ENCODE measurements around the gene HCFC1. TPM values are rescaled to one million over a fixed set of nuclear protein-coding genes. Genes with fewer than 3 reads are reported as not detected.

The HCFC1 gene
- total RNA-seq, 1 donor from 2014 or later: 105 TPM

DNA sequence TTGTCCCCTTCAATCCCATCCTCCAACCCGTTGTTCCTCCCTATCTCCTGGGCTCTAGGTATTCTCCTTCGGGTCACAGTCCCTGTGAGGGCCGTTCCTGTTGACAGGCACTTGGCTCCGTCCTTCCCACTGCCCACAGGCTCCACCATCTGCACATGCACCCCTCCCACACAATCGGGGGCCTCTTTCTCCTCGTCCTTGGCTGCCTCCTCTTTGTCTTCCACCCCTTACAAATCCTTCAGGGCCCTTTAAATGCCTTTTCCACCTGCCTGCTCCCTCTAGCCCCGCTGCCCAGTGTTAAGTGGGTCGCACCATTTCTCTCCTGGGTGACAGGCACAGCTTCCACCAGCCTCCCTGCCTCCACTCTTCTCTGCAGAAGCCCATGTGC, 69.9 kb downstream of the HCFC1 start:
- DNase-seq (ENCODE audit: low spot score): no peak
- H3K27me3 Mint-ChIP-seq (ENCODE audit: insufficient read depth): no peaks in the 10 kb centered on the region
- H3K4me3 Mint-ChIP-seq: peak overlapping the region; percentile 26
- H3K27ac Mint-ChIP-seq: peak overlapping the region; percentile 58
- intact Hi-C loops (cut with micrococcal nuclease): loop anchor here (1.0 to 5.0 kb wide), 2 partner anchors 46 to 74 kb away; no protein-coding TSS in a partner anchor
- H3K36me3 Mint-ChIP-seq (ENCODE audit: low read depth): peaks cover 1% of the 10 kb centered on the region
- peaks cover 29% of the 10 kb centered on the region for H3K4me1 Mint-ChIP-seq (ENCODE audit: low read depth)
- no peaks in the 10 kb centered on the region for H3K9me3 Mint-ChIP-seq

- Mint-ChIP-seq H3K36me3 (ENCODE audit: low read depth) (peaks cover 1% of the 10 kb centered on the region), H3K27ac (peak overlapping the region; percentile 58), H3K9me3 (no peaks in the 10 kb centered on the region), H3K4me3 (peak overlapping the region; percentile 51), H3K4me1 (ENCODE audit: low read depth) (peaks cover 29% of the 10 kb centered on the region), H3K27me3 (ENCODE audit: insufficient read depth) (no peaks in the 10 kb centered on the region)
- DNase-seq (ENCODE audit: low spot score): peak; percentile 58
- intact Hi-C loops (cut with micrococcal nuclease): loop anchor here (1.0 to 5.0 kb wide), 2 partner anchors 46 to 74 kb away; no protein-coding TSS in a partner anchor
Measured at GRCh38 chrX:153900831-153901752, 70.5 kb downstream of the HCFC1 start.

DNA sequence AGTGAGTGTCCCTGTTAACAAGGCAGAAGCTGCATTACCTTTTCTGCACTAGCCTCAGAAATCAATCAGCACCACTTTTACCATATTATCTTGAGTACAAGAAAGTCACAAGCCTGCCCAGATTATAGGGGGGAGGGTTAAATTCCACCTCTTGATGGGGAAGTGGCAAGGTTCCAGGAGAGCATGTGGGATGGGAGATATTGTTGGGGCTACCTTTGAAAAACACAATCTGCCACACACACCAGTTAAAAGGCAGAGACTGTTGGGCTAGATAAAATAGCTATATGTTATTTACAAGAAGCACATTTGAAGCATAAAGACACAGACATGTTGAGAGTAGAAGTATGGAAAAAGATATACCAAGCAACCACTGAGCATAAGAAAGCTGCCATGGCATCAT, 73.7 kb downstream of the HCFC1 start:
- Mint-ChIP-seq H3K4me1 (ENCODE audit: low read depth) (peaks cover 16% of the 10 kb centered on the region), H3K9me3 (no peaks in the 10 kb centered on the region), H3K36me3 (ENCODE audit: low read depth) (peaks cover 1% of the 10 kb centered on the region), H3K4me3 (no peak overlapping the region), H3K27ac (no peak overlapping the region), H3K27me3 (ENCODE audit: insufficient read depth) (peaks cover 2% of the 10 kb centered on the region)
- DNase-seq (ENCODE audit: low spot score): no peak
- intact Hi-C loops (cut with micrococcal nuclease): no loop called here

Other genes starting within 250 kb of the HCFC1 start
- gene BCAP31, start 247.4 kb downstream of the HCFC1 start, total RNA-seq: 156 and 166 TPM in 2 replicates
- gene ABCD1, start 247.0 kb downstream of the HCFC1 start, total RNA-seq: 8.4 TPM in 2 replicates
- gene PLXNB3, start 207.6 kb downstream of the HCFC1 start, total RNA-seq: 0.21 and 0.81 TPM in 2 replicates
- gene SRPK3, start 190.8 kb downstream of the HCFC1 start, total RNA-seq: not detected in 2 replicates
- 68.4 and 69.7 TPM in 2 replicates for gene IDH3G, start 177.4 kb downstream of the HCFC1 start, total RNA-seq
- 281 and 285 TPM in 2 replicates for gene SSR4, start 177.2 kb downstream of the HCFC1 start, total RNA-seq
- gene PDZD4, start 141.3 kb downstream of the HCFC1 start, total RNA-seq: 0.29 and 0.44 TPM in 2 replicates
- 1.7 and 3.3 TPM in 2 replicates for gene L1CAM, start 85.6 kb downstream of the HCFC1 start, total RNA-seq
- not detected in 2 replicates for gene AVPR2, start 67.1 kb downstream of the HCFC1 start, total RNA-seq
- 128 TPM in 2 replicates for gene ARHGAP4, start 45.6 kb downstream of the HCFC1 start, total RNA-seq
- gene NAA10, start 36.8 kb downstream of the HCFC1 start, total RNA-seq: 150 and 156 TPM in 2 replicates
- gene RENBP, start 27.2 kb downstream of the HCFC1 start, total RNA-seq: 12.8 and 14.0 TPM in 2 replicates
- gene TMEM187, start 936 bp upstream of the HCFC1 start, total RNA-seq: 3.4 and 4.6 TPM in 2 replicates
- 165 and 172 TPM in 2 replicates for gene IRAK1, start 48.1 kb upstream of the HCFC1 start, total RNA-seq
- 53.4 and 59.4 TPM in 2 replicates for gene MECP2, start 125.9 kb upstream of the HCFC1 start, total RNA-seq
- gene OPN1LW, start 172.4 kb upstream of the HCFC1 start, total RNA-seq: not detected in 2 replicates
- gene OPN1MW, start 210.8 kb upstream of the HCFC1 start, total RNA-seq: not detected in 2 replicates
- gene OPN1MW2, start 247.9 kb upstream of the HCFC1 start, total RNA-seq: not detected in 2 replicates

Measured in activated T-helper 1 cell treated with anti-CD3 and anti-CD28 coated beads, Interleukin-12 subunit alpha, Interleukin-12 subunit beta, Interleukin-2, Interleukin-4 antibody, amounts not matched to agents 30 ng/mL and 10 ng/mL and 1 ng/mL, durations not matched to agents 14 hours and 24 hours and 36 hours (primary cell).